ENCODE data around the gene FBXO42. TPM values are rescaled to one million over a fixed set of nuclear protein-coding genes. Genes with fewer than 3 reads are reported as not detected.

Gene FBXO42
- total and polyA plus RNA-seq, 2 experiments from 2014 or later: 6.0 to 20.7 TPM

GRCh38 chr1:16205334-16205671 is 147.0 kb downstream of the FBXO42 start:
- DNase-seq (ENCODE audit: low spot score) (no peak), ATAC-seq (no peak)
- Histone ChIP-seq H3F3A (replicated peaks; ENCODE audit: low read depth) (no peaks in the 10 kb centered on the region), H3K79me2 (replicated peaks; ENCODE audit: insufficient read depth) (peaks cover 11% of the 10 kb centered on the region), H3K4me2 (no peak overlapping the region), H3K4me3 (no peak overlapping the region), H3K27ac (ENCODE audit: low read depth) (no peak overlapping the region), H3K36me3 (ENCODE audit: insufficient read depth) (peaks cover 10% of the 10 kb centered on the region; the same call in 1 of the 2 replicates), H2AFZ (no peak overlapping the region), H3K4me1 (ENCODE audit: insufficient read depth) (peaks cover 16% of the 10 kb centered on the region; the same call in 1 of the 2 replicates), H4K20me1 (replicated peaks; ENCODE audit: insufficient read depth) (no peaks in the 10 kb centered on the region; the same call in 1 of the 2 replicates), H3K27me3 (ENCODE audit: insufficient read depth) (no peaks in the 10 kb centered on the region), H3K9me2 (ENCODE audit: insufficient read depth) (no peaks in the 10 kb centered on the region)
- Mint-ChIP-seq H3K36me3 (ENCODE audit: low read depth) (peaks cover 35% of the 10 kb centered on the region), H3K27me3 (ENCODE audit: insufficient read depth, low read depth, poor library complexity) (peaks cover 17% of the 10 kb centered on the region), H3K9me3 (no peaks in the 10 kb centered on the region), H3K4me3 (peak overlapping the region; percentile 26; the same call in 1 of the 3 replicates), H3K4me1 (peaks cover 25% of the 10 kb centered on the region), H3K27ac (no peak overlapping the region)
- TF ChIP-seq NANOG (IDR thresholded peaks at IDR 0.05; ENCODE audit: borderline replicate concordance): no peak
- TF ChIP-seq ZNF114 (CRISPR knock-in tag; IDR thresholded peaks at IDR 0.05): no peak
- TF ChIP-seq CTCF (conservative IDR thresholded peaks at IDR 0.05; ENCODE audit: low read depth in 2 of 2): no peak; a peak in 1 of 4 replicates
- no peak for TF ChIP-seq EZH2 (IDR thresholded peaks at IDR 0.05; ENCODE audit: low read depth, unreplicated experiment)
- TF ChIP-seq EZH2phosphoT487 (IDR thresholded peaks at IDR 0.05; ENCODE audit: unreplicated experiment): no peak
- TF ChIP-seq JUNB (IDR thresholded peaks at IDR 0.05; ENCODE audit: unreplicated experiment): no peak
- no peak for TF ChIP-seq POLR2AphosphoS5 (IDR thresholded peaks at IDR 0.05; ENCODE audit: low read depth)
- TF ChIP-seq ETS1 (IDR thresholded peaks at IDR 0.05): no peak
- no peak for TF ChIP-seq ZNF331 (CRISPR knock-in tag; IDR thresholded peaks at IDR 0.05; ENCODE audit: low read depth)
- no peak for TF ChIP-seq STAT1 (IDR thresholded peaks at IDR 0.05; ENCODE audit: unreplicated experiment)
- no peak for TF ChIP-seq ZNF462 (CRISPR knock-in tag; IDR thresholded peaks at IDR 0.05)
- no peak for TF ChIP-seq CREB1 (CRISPR knock-in tag; IDR thresholded peaks at IDR 0.05; ENCODE audit: low read depth)
- no peak for TF ChIP-seq REST (IDR thresholded peaks at IDR 0.05; ENCODE audit: unreplicated experiment)
